Anterior cingulate cortex (tissue), 58 donors: ENCODE results near the gene CELF2.
"Not testable (repeated sequence)": the region's sequence is repeated elsewhere in the genome, so short reads cannot be mapped to it uniquely, and the experiment has no call there.

Source experiments
- DNase-seq, 58 donors: peaks; one replicate each; lab custom pipeline; 2025; lab: John Stamatoyannopoulos, UW

The CELF2 gene

GRCh38 chr10:11355592-11355991 is 337.9 kb downstream of the CELF2 start:
- DNase-seq, result peak in 1 of 58 donors; percentile 5

GRCh38 chr10:11357439-11357838 is 339.8 kb downstream of the CELF2 start:
- DNase-seq, result no peak

GRCh38 chr10:11358011-11358410 is 340.3 kb downstream of the CELF2 start:
- no peak for DNase-seq

- DNase-seq, result no peak
Measured at GRCh38 chr10:11358923-11359575, 341.4 kb downstream of the CELF2 start.

GRCh38 chr10:11359869-11360268 is 342.2 kb downstream of the CELF2 start:
- no peak for DNase-seq

- DNase-seq, result no peak
Measured at GRCh38 chr10:11363497-11363896, 345.8 kb downstream of the CELF2 start.

GRCh38 chr10:11364241-11364640 is 346.6 kb downstream of the CELF2 start:
- DNase-seq, result no peak

- DNase-seq, result not testable (repeated sequence)
Measured at GRCh38 chr10:11366889-11367288, 349.2 kb downstream of the CELF2 start.

- peak in 3 of 58 donors; percentile 12 to 37 (median 12) for DNase-seq
Measured at GRCh38 chr10:11367505-11367904, 349.8 kb downstream of the CELF2 start.

- DNase-seq, result no peak
Measured at GRCh38 chr10:11373717-11374171, 356.1 kb downstream of the CELF2 start.

- DNase-seq, result no peak
Measured at GRCh38 chr10:11377267-11377666, 359.6 kb downstream of the CELF2 start.

- no peak for DNase-seq
Measured at GRCh38 chr10:11378835-11379234, 361.2 kb downstream of the CELF2 start.

- DNase-seq, result peak in 32 of 58 donors; percentile 3 to 44 (median 19)
Measured at GRCh38 chr10:11379771-11380170, 362.1 kb downstream of the CELF2 start.

- DNase-seq, result no peak
Measured at GRCh38 chr10:11381023-11381422, 363.4 kb downstream of the CELF2 start.

GRCh38 chr10:11381511-11381910 is 363.8 kb downstream of the CELF2 start:
- DNase-seq, result no peak

GRCh38 chr10:11382187-11382586 is 364.5 kb downstream of the CELF2 start:
- no peak for DNase-seq

- no peak for DNase-seq
Measured at GRCh38 chr10:11386044-11386443, 368.4 kb downstream of the CELF2 start.
